H1 (cell line): ENCODE measurements around the gene NCAPG. TPM values are rescaled to one million over a fixed set of nuclear protein-coding genes. Genes with fewer than 3 reads are reported as not detected.

Experiments
- ATF2 ChIP-seq: IDR thresholded peaks from 2 replicates; pipeline ENCODE4 v1.6.1; 2012; ENCODE audit warnings: low read length, inconsistent platforms
- CBX8 ChIP-seq: fragments of 300-800, 300-1000 bp; sonication (generic); IDR thresholded peaks from 2 replicates; pipeline ENCODE4 v1.7.1; 2016; ENCODE audit warnings: low read depth, low read length, borderline replicate concordance
- CEBPB ChIP-seq: IDR thresholded peaks from 2 replicates; pipeline ENCODE4 v1.6.1; 2012; ENCODE audit warnings: low read depth, low read length
- CHD2 ChIP-seq: IDR thresholded peaks from 2 replicates; pipeline ENCODE4 v1.6.1; 2012; ENCODE audit warnings: low read length, improper control_type of control experiment
- CHD7 ChIP-seq: fragments of 300-600 bp; sonication (generic); IDR thresholded peaks from 2 replicates; pipeline ENCODE4 v1.7.1; 2012; ENCODE audit warnings: low read length, moderate library complexity, mild to moderate bottlenecking, inconsistent platforms; ENCODE audit not compliant: insufficient replicate concordance
- RXRA ChIP-seq: IDR thresholded peaks from 2 replicates; pipeline ENCODE4 v1.6.1; 2011; ENCODE audit warnings: low read depth, mild to moderate bottlenecking, low read length, moderate library complexity; ENCODE audit not compliant: insufficient read depth
- SP2 ChIP-seq: IDR thresholded peaks from 2 replicates; pipeline ENCODE4 v1.6.1; 2012; ENCODE audit warnings: mild to moderate bottlenecking, low read length, inconsistent platforms
- TAF1 ChIP-seq: IDR thresholded peaks from 2 replicates; pipeline ENCODE4 v1.6.1; 2011; ENCODE audit warnings: mild to moderate bottlenecking, low read depth, low read length
- polyA plus RNA-seq, 7 experiments: library from polyadenylated mRNA; depleted of rRNA in 3 of 7; stranded (reverse) in 5 of 7; unstranded in 2 of 7; fragments of >200 nt in 5 of 7; fragments of 200-250 nt in 2 of 7; gene quantifications; 1 replicate in 5 of 7; 2 replicates in 1 of 7; 4 replicates in 1 of 7; pipeline versions ENCODE4 v1.2.1 to v1.2.3, GENCODE V29; 2011 to 2013; ENCODE audit warnings: missing spikeins in 2 of 7, mixed read lengths in 2 of 7
- total RNA-seq: library from RNA; stranded (reverse); fragmentation: NEBNext Ultra II Directional; extraction: Animal tissue kit (Norgen Biotek cat#: 25700); gene quantifications from 2 replicates; pipeline ENCODE4 v1.2.1, GENCODE V29; 2021

Gene NCAPG
- total and polyA plus RNA-seq, 2 of the 8 experiments (the other 6 are each of a cell fraction or from before 2014, with no cell fraction given) = 12.9 to 52.3 TPM

DNA sequence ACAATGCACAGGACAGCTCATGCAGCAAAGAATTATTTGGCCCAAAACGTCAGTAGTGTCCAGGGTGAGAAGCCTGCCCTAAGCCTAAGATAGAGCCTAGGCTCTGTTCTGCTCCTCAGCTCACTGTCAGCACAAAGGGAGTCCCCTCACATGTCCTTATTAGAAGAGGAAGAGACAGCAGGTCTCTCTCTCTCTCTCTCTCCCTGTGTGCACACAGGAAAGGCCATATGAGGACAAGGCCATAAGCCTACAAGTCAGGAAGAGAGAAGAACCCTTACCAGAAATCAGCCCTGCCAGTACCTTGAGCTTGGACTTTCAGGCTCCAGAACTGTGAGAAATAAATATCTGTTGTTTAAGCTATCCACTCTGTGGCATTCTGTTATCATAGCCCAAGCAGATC, 49.7 kb upstream of the NCAPG start (continued):
- TF ChIP-seq CHD7 = no peak
- no peak for TF ChIP-seq SP2
- no peak for TF ChIP-seq RXRA
- no peak for TF ChIP-seq CBX8
- no peak for TF ChIP-seq TAF1
- no peak for TF ChIP-seq CHD2
- TF ChIP-seq ATF2 = no peak
- TF ChIP-seq CEBPB = no peak
- TF ChIP-seq, all 59 proteins: peak for 0
